ENCODE results near the gene SLC1A5.

The SLC1A5 gene

GRCh38 chr19:46818812-46819211 is 30.4 kb upstream of the SLC1A5 start:
- H3K27me3 ChIP-seq = no peaks in the 10 kb centered on the region
- H3K9me3 ChIP-seq = no peaks in the 10 kb centered on the region
- peaks cover 0 to 3% of the 10 kb centered on the region in 2 experiments for H3K4me1 ChIP-seq (ENCODE audit: control insufficient read depth in 1 of 2, insufficient read depth in 1 of 2, low read depth in 1 of 2, low read length in 1 of 2)
- no peak overlapping the region for H3K27ac ChIP-seq
- no peak overlapping the region for H3K4me3 ChIP-seq (ENCODE audit: low read depth in 1 of 2, low read length in 1 of 2)
- H3K36me3 ChIP-seq = no peaks in the 10 kb centered on the region
- TF ChIP-seq CTCF (IDR thresholded peaks at IDR 0.05) = no peak

- Histone ChIP-seq H3K27ac (no peak overlapping the region), H3K27me3 (no peaks in the 10 kb centered on the region), H3K36me3 (no peaks in the 10 kb centered on the region), H3K9me3 (no peaks in the 10 kb centered on the region), H3K4me3 (ENCODE audit: low read depth in 1 of 2, low read length in 1 of 2) (no peak overlapping the region), H3K4me1 (ENCODE audit: control insufficient read depth in 1 of 2, insufficient read depth in 1 of 2, low read depth in 1 of 2, low read length in 1 of 2) (no peaks in the 10 kb centered on the region)
- TF ChIP-seq CTCF (IDR thresholded peaks at IDR 0.05) = no peak
Measured at GRCh38 chr19:46815833-46816627, 27.6 kb upstream of the SLC1A5 start.

- Histone ChIP-seq H3K4me3 (ENCODE audit: low read depth in 1 of 2, low read length in 1 of 2) (no peak overlapping the region), H3K27me3 (no peaks in the 10 kb centered on the region), H3K36me3 (no peaks in the 10 kb centered on the region), H3K4me1 (ENCODE audit: control insufficient read depth in 1 of 2, insufficient read depth in 1 of 2, low read depth in 1 of 2, low read length in 1 of 2) (no peaks in the 10 kb centered on the region), H3K27ac (no peak overlapping the region), H3K9me3 (no peaks in the 10 kb centered on the region)
- TF ChIP-seq CTCF (IDR thresholded peaks at IDR 0.05) = no peak
Measured at GRCh38 chr19:46813839-46814358, 25.5 kb upstream of the SLC1A5 start.

GRCh38 chr19:46812977-46813838 is 24.8 kb upstream of the SLC1A5 start:
- H3K9me3 ChIP-seq = no peaks in the 10 kb centered on the region
- H3K4me3 ChIP-seq (ENCODE audit: low read depth in 1 of 2, low read length in 1 of 2) = no peak overlapping the region

More at GRCh38 chr19:46812977-46813838, 24.8 kb upstream of the SLC1A5 start:
- H3K27me3 ChIP-seq = no peaks in the 10 kb centered on the region
- H3K27ac ChIP-seq = no peak overlapping the region
- H3K4me1 ChIP-seq (ENCODE audit: control insufficient read depth in 1 of 2, insufficient read depth in 1 of 2, low read depth in 1 of 2, low read length in 1 of 2) = no peaks in the 10 kb centered on the region
- H3K36me3 ChIP-seq = no peaks in the 10 kb centered on the region
- TF ChIP-seq CTCF (IDR thresholded peaks at IDR 0.05) = no peak

Data from neutrophil (primary cell).